B cell (primary cell): ENCODE data around the gene TRPM4. TPM values are rescaled to one million over a fixed set of nuclear protein-coding genes. Genes with fewer than 3 reads are reported as not detected.
A peak's percentile ranks its signal among the peaks of the same experiment; 100 is the strongest.

Experiments
- ATAC-seq: fragments of 200-7000 bp; cut with Tn5 transposase; one replicate; pipeline ENCODE4 v1.10.0; 2021; ENCODE audit warnings: low read depth, mild to moderate bottlenecking, moderate number of reproducible peaks, moderate library complexity
- CTCF ChIA-PET: fragments of 350-600 bp; sonication (Branson Sonifier 250); formaldehyde crosslinking; loops from one replicate; lab custom pipeline; 2021; ENCODE audit warnings: antibody characterized with exemption, inconsistent platforms; lab: Charles Lee
- POLR2A ChIA-PET: fragments of 350-600 bp; sonication (Branson Sonifier 250); formaldehyde crosslinking; loops from one replicate; lab custom pipeline; 2021; ENCODE audit warnings: antibody characterized with exemption; lab: Charles Lee
- DNase-seq: peaks from one replicate; pipeline ENCODE4 v3.0.0; 2013
- H2AFZ ChIP-seq: 2 replicates; pipeline ENCODE4 v1.6.1; 2012; ENCODE audit warnings: mild to moderate bottlenecking, low read depth, low read length; ENCODE audit not compliant: insufficient read depth, poor library complexity, severe bottlenecking
- H3K27ac ChIP-seq, 2 donors: 1 replicate in 1 of 2; 2 replicates in 1 of 2; pipeline ENCODE4 v1.5.1; 2012 to 2013; ENCODE audit warnings: low read length in 2 of 2, mild to moderate bottlenecking in 2 of 2, moderate library complexity in 1 of 2
- H3K27me3 ChIP-seq, 4 experiments: fragments of 200-600 bp in 1 of 4; sonication (generic) in 1 of 4; replicated peaks in 1 of 4; 1 replicate in 2 of 4; 2 replicates in 2 of 4; pipeline versions ENCODE4 v1.6.1 to v1.7.0; 2013 to 2016; ENCODE audit warnings: low read length in 3 of 4, mild to moderate bottlenecking in 2 of 4, mixed read lengths in 1 of 4, moderate library complexity in 1 of 4; ENCODE audit not compliant: insufficient read depth in 4 of 4, control insufficient read depth in 3 of 4; ENCODE audit errors: control extremely low read depth in 1 of 4
- H3K36me3 ChIP-seq, 2 experiments: replicated peaks in 1 of 2; 1 replicate in 1 of 2; 2 replicates in 1 of 2; pipeline versions ENCODE4 v1.6.1 to v1.7.1; 2013; ENCODE audit warnings: low read length in 1 of 2; ENCODE audit not compliant: insufficient read depth in 2 of 2, control insufficient read depth in 1 of 2; ENCODE audit errors: control extremely low read depth in 1 of 2, extremely low read depth in 1 of 2
- H3K4me1 ChIP-seq, 2 donors: fragments of 200-600 bp in 1 of 2; sonication (generic) in 1 of 2; 1 replicate in 1 of 2; 2 replicates in 1 of 2; pipeline versions ENCODE4 v1.5.1 to v1.6.1; 2013 to 2017; ENCODE audit warnings: low read length in 2 of 2; ENCODE audit not compliant: control insufficient read depth in 2 of 2, insufficient read depth in 2 of 2
- H3K4me2 ChIP-seq: replicated peaks from 2 replicates; pipeline ENCODE3; 2012; ENCODE audit warnings: mild to moderate bottlenecking, low read depth, low read length; ENCODE audit not compliant: poor library complexity, severe bottlenecking
- H3K4me3 ChIP-seq, 5 experiments: fragments of 200-600 bp in 1 of 5; sonication (generic) in 1 of 5; 1 replicate in 3 of 5; 2 replicates in 2 of 5; pipeline versions ENCODE4 v1.5.1 to v1.7.0; 2011 to 2016; ENCODE audit warnings: low read length in 4 of 5, mild to moderate bottlenecking in 4 of 5, low read depth in 2 of 5, control low read depth in 1 of 5, moderate library complexity in 1 of 5; ENCODE audit not compliant: insufficient read depth in 1 of 5; ENCODE audit errors: control extremely low read depth in 1 of 5, extremely low read depth in 1 of 5
- H3K79me2 ChIP-seq: fragments of 200-600 bp; sonication (generic); one replicate; pipeline ENCODE4 v1.6.0; 2016; ENCODE audit warnings: low read length; ENCODE audit not compliant: control insufficient read depth, insufficient read depth
- H3K9ac ChIP-seq: fragments of 200-600 bp; sonication (generic); 2 replicates; pipeline ENCODE4 v1.6.1; 2017; ENCODE audit warnings: mild to moderate bottlenecking, low read length, moderate library complexity
- H3K9me3 ChIP-seq, 3 donors: one replicate each; pipeline versions ENCODE4 v1.6.1 to v1.7.1; 2013; ENCODE audit warnings: low read length in 2 of 3; ENCODE audit not compliant: control insufficient read depth in 2 of 3, insufficient read depth in 1 of 3; ENCODE audit errors: control extremely low read depth in 1 of 3
- H4K20me1 ChIP-seq: 2 replicates; pipeline ENCODE4 v1.6.0; 2012; ENCODE audit warnings: mild to moderate bottlenecking, low read length; ENCODE audit not compliant: insufficient read depth, control insufficient read depth, poor library complexity, severe bottlenecking
- H3K27ac Mint-ChIP-seq: one replicate; pipeline ENCODE4 v1.8.0; 2021; ENCODE audit warnings: mixed read lengths
- H3K27me3 Mint-ChIP-seq: one replicate; pipeline ENCODE4 v1.8.0; 2021; ENCODE audit warnings: mixed read lengths
- H3K4me1 Mint-ChIP-seq: one replicate; pipeline ENCODE4 v1.8.0; 2021; ENCODE audit warnings: mixed read lengths
- H3K4me3 Mint-ChIP-seq: one replicate; pipeline ENCODE4 v1.8.0; 2021; ENCODE audit warnings: mixed read lengths
- H3K9me3 Mint-ChIP-seq: one replicate; pipeline ENCODE4 v1.8.0; 2022; ENCODE audit warnings: mixed read lengths; ENCODE audit not compliant: insufficient read depth
- EZH2 ChIP-seq: IDR thresholded peaks from 2 replicates; pipeline ENCODE4 v1.6.1; 2012; ENCODE audit warnings: borderline replicate concordance, low read depth, mild to moderate bottlenecking, moderate library complexity, low read length; ENCODE audit not compliant: insufficient read depth, poor library complexity, severe bottlenecking
- WGBS: methylation state at CpG from one replicate; pipeline ENCODE4 v1.1.5; 2013; ENCODE audit warnings: missing lambda C conversion rate; ENCODE audit not compliant: insufficient coverage; 5-methylcytosine and 5-hydroxymethylcytosine counted together
- intact Hi-C: fragments of 100-400 bp; cut with micrococcal nuclease; formaldehyde crosslinking; loops from one replicate; pipeline ENCODE4 v1.10.0; 2022
- polyA plus RNA-seq: library from polyadenylated mRNA; depleted of rRNA; stranded (reverse); fragments of >200 nt; gene quantifications from 2 replicates; pipeline ENCODE4 v1.2.3, GENCODE V29; 2012
- total RNA-seq, 2 donors: library from RNA; stranded (reverse); fragments of 120-200 nt in 1 of 2; gene quantifications; 1 replicate in 1 of 2; 2 replicates in 1 of 2; pipeline versions ENCODE4 v1.2.3 to v1.2.4, GENCODE V29; 2013 to 2022
- TF ChIP-seq, protein P1 (sequence below): fragments of 200-600 bp; IDR thresholded peaks from one replicate; pipeline ENCODE4 v1.8.0; 2022; ENCODE audit warnings: antibody characterized with exemption, mild to moderate bottlenecking

The TRPM4 gene
- total and polyA plus RNA-seq, 2 donors (not counting 1 experiment from before 2014, with no cell fraction given) = 0.24 TPM; not detected in 1

DNA sequence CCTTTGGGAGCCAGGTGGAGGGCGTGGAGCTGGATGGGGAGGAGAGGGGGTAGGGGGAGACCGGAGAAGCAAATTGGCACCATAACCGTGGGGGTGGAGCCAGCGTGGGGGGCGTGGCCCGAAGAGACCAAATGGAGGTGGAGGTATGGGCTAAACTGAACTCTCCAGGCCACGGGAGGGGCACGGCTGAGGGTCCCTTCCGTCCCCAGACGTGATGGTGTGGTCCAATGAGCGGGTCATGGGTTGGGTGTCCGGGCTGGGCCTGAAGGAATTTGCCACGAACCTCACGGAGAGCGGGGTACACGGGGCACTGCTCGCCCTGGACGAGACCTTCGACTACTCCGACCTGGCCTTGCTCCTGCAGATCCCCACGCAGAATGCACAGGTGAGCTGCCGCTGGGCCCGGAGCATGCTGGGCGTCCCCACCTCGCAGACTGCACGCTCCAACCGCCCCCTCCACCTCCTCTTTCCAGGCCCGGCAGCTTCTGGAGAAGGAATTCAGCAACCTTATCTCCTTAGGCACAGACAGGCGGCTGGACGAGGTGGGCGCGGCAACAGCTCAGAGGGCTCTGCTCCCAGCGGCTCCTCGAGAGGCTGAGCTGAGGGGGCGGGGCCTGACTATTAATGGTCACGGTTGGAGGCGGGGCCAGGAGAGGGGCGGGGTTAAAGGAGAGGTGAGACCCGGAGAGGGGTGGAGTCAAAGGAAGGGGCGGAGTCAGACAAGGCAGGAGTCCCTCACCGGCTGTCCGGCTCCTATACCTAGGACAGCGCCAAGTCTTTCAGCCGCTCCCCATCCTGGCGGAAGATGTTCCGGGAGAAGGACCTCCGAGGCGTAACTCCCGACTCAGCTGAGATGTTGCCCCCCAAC, 8.6 kb upstream of the TRPM4 start:
- Histone ChIP-seq H3K79me2 (no peaks in the 10 kb centered on the region), H3K4me1 (peaks cover 44 to 48% of the 10 kb centered on the region in 2 donors), H3K4me2 (peak overlapping the region; percentile 97), H3K27me3 (peaks cover 0 to 81% (median 38%) of the 10 kb centered on the region in 4 experiments), H2AFZ (peak overlapping the region; percentile 19), H3K27ac (no peak overlapping the region), H3K36me3 (no peaks in the 10 kb centered on the region), H3K9me3 (peaks cover 0 to 57% (median 7%) of the 10 kb centered on the region in 3 donors), H3K4me3 (peak overlapping the region in 4 of 5 experiments; percentile 57 to 76 (median 61)), H4K20me1 (no peaks in the 10 kb centered on the region), H3K9ac (peak overlapping the region; percentile 78)
- H3K27me3 Mint-ChIP-seq = peaks cover 57% of the 10 kb centered on the region
- TF ChIP-seq, protein P1, sequence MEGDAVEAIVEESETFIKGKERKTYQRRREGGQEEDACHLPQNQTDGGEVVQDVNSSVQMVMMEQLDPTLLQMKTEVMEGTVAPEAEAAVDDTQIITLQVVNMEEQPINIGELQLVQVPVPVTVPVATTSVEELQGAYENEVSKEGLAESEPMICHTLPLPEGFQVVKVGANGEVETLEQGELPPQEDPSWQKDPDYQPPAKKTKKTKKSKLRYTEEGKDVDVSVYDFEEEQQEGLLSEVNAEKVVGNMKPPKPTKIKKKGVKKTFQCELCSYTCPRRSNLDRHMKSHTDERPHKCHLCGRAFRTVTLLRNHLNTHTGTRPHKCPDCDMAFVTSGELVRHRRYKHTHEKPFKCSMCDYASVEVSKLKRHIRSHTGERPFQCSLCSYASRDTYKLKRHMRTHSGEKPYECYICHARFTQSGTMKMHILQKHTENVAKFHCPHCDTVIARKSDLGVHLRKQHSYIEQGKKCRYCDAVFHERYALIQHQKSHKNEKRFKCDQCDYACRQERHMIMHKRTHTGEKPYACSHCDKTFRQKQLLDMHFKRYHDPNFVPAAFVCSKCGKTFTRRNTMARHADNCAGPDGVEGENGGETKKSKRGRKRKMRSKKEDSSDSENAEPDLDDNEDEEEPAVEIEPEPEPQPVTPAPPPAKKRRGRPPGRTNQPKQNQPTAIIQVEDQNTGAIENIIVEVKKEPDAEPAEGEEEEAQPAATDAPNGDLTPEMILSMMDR = no peak
- TF ChIP-seq EZH2 = no peak
- ATAC-seq = peak; percentile 53
- H3K4me3 Mint-ChIP-seq = peak overlapping the region; percentile 89
- no peaks in the 10 kb centered on the region for H3K9me3 Mint-ChIP-seq
- peaks cover 42% of the 10 kb centered on the region for H3K4me1 Mint-ChIP-seq
- ChIA-PET POLR2A (interaction anchor here (0.6 kb wide), 1 partner anchor 22 kb away, joined by 7 read pairs; no protein-coding TSS in a partner anchor), CTCF (interaction anchor here (0.6 to 1.8 kb wide), 6 partner anchors 34 to 234 kb away, joined by 3 to 10 read pairs (median 4); partner anchors contain the start of genes GYS1, LIN7B and RUVBL2)
- intact Hi-C loops = loop anchor here (5.0 to 10.0 kb wide), 2 partner anchors 37 to 56 kb away; partner anchors contain the start of gene LIN7B
- peak; percentile 82 for DNase-seq
- WGBS = 8% methylated on average over 45 of the region's 49 CpGs
- no peak overlapping the region for H3K27ac Mint-ChIP-seq
